ENCODE results near the gene RGCC.

The RGCC gene

GRCh38 chr13:41497436-41497835 lies 40.1 kb downstream of the RGCC start:
- TF ChIP-seq TAF1 (IDR thresholded peaks at IDR 0.05; ENCODE audit: borderline replicate concordance, insufficient read depth, low read length) (no peak), SIN3A (IDR thresholded peaks at IDR 0.05; ENCODE audit: borderline replicate concordance, insufficient read depth, low read length) (no peak), FOXP2 (optimal IDR thresholded peaks at IDR 0.05; ENCODE audit: borderline replicate concordance, extremely low read depth, extremely low read length, insufficient read depth) (no peak), POLR2AphosphoS5 (IDR thresholded peaks at IDR 0.05; ENCODE audit: low read depth, low read length) (no peak)
- TF ChIP-seq, protein P1, sequence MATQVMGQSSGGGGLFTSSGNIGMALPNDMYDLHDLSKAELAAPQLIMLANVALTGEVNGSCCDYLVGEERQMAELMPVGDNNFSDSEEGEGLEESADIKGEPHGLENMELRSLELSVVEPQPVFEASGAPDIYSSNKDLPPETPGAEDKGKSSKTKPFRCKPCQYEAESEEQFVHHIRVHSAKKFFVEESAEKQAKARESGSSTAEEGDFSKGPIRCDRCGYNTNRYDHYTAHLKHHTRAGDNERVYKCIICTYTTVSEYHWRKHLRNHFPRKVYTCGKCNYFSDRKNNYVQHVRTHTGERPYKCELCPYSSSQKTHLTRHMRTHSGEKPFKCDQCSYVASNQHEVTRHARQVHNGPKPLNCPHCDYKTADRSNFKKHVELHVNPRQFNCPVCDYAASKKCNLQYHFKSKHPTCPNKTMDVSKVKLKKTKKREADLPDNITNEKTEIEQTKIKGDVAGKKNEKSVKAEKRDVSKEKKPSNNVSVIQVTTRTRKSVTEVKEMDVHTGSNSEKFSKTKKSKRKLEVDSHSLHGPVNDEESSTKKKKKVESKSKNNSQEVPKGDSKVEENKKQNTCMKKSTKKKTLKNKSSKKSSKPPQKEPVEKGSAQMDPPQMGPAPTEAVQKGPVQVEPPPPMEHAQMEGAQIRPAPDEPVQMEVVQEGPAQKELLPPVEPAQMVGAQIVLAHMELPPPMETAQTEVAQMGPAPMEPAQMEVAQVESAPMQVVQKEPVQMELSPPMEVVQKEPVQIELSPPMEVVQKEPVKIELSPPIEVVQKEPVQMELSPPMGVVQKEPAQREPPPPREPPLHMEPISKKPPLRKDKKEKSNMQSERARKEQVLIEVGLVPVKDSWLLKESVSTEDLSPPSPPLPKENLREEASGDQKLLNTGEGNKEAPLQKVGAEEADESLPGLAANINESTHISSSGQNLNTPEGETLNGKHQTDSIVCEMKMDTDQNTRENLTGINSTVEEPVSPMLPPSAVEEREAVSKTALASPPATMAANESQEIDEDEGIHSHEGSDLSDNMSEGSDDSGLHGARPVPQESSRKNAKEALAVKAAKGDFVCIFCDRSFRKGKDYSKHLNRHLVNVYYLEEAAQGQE (IDR thresholded peaks at IDR 0.05; ENCODE audit: insufficient read depth in 1 of 2, low read depth in 2 of 2, low read length in 2 of 2): no peak

GRCh38 chr13:41499452-41499851 lies 42.1 kb downstream of the RGCC start:
- TF ChIP-seq TAF1 (IDR thresholded peaks at IDR 0.05; ENCODE audit: borderline replicate concordance, insufficient read depth, low read length) (no peak), FOXP2 (optimal IDR thresholded peaks at IDR 0.05; ENCODE audit: borderline replicate concordance, extremely low read depth, extremely low read length, insufficient read depth) (no peak)

DNA sequence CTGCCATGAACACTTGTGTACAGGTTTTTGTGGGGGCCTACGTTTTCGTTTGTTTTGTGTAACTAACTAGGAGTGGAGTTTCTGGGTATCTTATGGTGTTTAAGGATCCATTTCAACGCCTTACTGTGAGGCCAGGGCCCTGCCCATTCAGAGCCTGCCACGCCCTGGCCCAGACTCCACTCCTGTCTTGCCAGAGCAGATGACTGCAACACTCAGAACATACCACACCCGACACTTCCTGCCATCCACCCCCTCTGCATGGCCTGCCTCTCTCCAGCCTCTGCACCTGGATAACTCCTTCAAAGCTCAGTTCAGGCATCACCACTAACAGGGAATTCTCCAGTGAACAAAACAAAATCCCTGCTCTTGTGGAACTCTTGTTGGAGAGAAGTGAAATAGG lies 43.2 kb downstream of the RGCC start:
- TF ChIP-seq POLR2AphosphoS5 (IDR thresholded peaks at IDR 0.05; ENCODE audit: low read depth, low read length) (no peak), FOXP2 (optimal IDR thresholded peaks at IDR 0.05; ENCODE audit: borderline replicate concordance, extremely low read depth, extremely low read length, insufficient read depth) (no peak), SIN3A (IDR thresholded peaks at IDR 0.05; ENCODE audit: borderline replicate concordance, insufficient read depth, low read length) (no peak), TAF1 (IDR thresholded peaks at IDR 0.05; ENCODE audit: borderline replicate concordance, insufficient read depth, low read length) (no peak)
- TF ChIP-seq, protein P1 (IDR thresholded peaks at IDR 0.05; ENCODE audit: insufficient read depth in 1 of 2, low read depth in 2 of 2, low read length in 2 of 2): no peak

DNA sequence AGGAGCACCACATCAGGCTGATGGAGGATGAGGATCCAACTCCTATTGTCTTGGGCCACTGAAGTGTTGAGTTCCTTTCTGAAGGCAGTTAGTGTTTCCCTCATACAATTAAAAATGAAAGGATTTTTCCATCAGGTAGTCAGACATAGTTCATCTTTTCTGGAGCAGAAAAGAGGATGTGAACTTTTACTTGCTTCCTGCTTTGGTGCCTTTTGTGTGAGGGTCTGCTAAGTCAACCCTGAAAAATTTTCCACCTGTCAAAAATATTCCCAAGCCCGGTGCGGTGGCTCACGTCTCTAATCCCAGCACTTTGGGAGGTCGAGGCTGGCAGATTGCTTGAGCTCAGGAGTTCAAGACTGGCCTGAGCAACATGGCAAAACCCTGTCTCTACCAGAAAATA lies 43.9 kb downstream of the RGCC start:
- TF ChIP-seq TAF1 (IDR thresholded peaks at IDR 0.05; ENCODE audit: borderline replicate concordance, insufficient read depth, low read length): no peak
- TF ChIP-seq, protein P1 (IDR thresholded peaks at IDR 0.05; ENCODE audit: insufficient read depth in 1 of 2, low read depth in 2 of 2, low read length in 2 of 2): no peak
- TF ChIP-seq FOXP2 (optimal IDR thresholded peaks at IDR 0.05; ENCODE audit: borderline replicate concordance, extremely low read depth, extremely low read length, insufficient read depth): no peak
- no peak for TF ChIP-seq POLR2AphosphoS5 (IDR thresholded peaks at IDR 0.05; ENCODE audit: low read depth, low read length)
- no peak for TF ChIP-seq SIN3A (IDR thresholded peaks at IDR 0.05; ENCODE audit: borderline replicate concordance, insufficient read depth, low read length)

GRCh38 chr13:41502031-41502430 lies 44.7 kb downstream of the RGCC start:
- TF ChIP-seq TAF1 (IDR thresholded peaks at IDR 0.05; ENCODE audit: borderline replicate concordance, insufficient read depth, low read length) (no peak), POLR2AphosphoS5 (IDR thresholded peaks at IDR 0.05; ENCODE audit: low read depth, low read length) (no peak), SIN3A (IDR thresholded peaks at IDR 0.05; ENCODE audit: borderline replicate concordance, insufficient read depth, low read length) (no peak), FOXP2 (optimal IDR thresholded peaks at IDR 0.05; ENCODE audit: borderline replicate concordance, extremely low read depth, extremely low read length, insufficient read depth) (no peak)
- TF ChIP-seq, protein P1 (IDR thresholded peaks at IDR 0.05; ENCODE audit: insufficient read depth in 1 of 2, low read depth in 2 of 2, low read length in 2 of 2): no peak
